ENCODE data around the gene ZACN.
"Not testable (repeated sequence)": the region's sequence is repeated elsewhere in the genome, so short reads cannot be mapped to it uniquely, and the experiment has no call there.

- not testable (repeated sequence) for TF ChIP-seq CTCF, POLR2A (IDR thresholded peaks at IDR 0.05)
These were observed 36.1 kb upstream of the ZACN start for GRCh38 chr17:76042868-76043267.
